ENCODE results near the gene CEBPZOS. TPM values are rescaled to one million over a fixed set of nuclear protein-coding genes. Genes with fewer than 3 reads are reported as not detected.

The CEBPZOS gene
- 39.2 to 55.1 TPM (median 41.6 TPM) in 5 replicates for total RNA-seq (2022; extraction: Qiagen RNA extraction; ENCODE audit: low read depth)

GRCh38 chr2:37196320-37197195 lies at the start of gene CEBPZOS:
Gene CEBPZOS (plus strand): TSS chr2:37196496. CDS start chr2:37199705, 3,209 bp downstream.

GRCh38 chr2:37156857-37157714 lies 39.2 kb upstream of the CEBPZOS start, which contains the start of gene EIF2AK2:
Gene EIF2AK2 (minus strand): TSS chr2:37156980. CDS start chr2:37147806, 9,174 bp downstream.

GRCh38 chr2:37188570-37188969 lies 7.7 kb upstream of the CEBPZOS start, which contains the start of gene SULT6B1:
Gene SULT6B1 (minus strand): TSS chr2:37188670. CDS start chr2:37188640, 30 bp downstream.

DNA sequence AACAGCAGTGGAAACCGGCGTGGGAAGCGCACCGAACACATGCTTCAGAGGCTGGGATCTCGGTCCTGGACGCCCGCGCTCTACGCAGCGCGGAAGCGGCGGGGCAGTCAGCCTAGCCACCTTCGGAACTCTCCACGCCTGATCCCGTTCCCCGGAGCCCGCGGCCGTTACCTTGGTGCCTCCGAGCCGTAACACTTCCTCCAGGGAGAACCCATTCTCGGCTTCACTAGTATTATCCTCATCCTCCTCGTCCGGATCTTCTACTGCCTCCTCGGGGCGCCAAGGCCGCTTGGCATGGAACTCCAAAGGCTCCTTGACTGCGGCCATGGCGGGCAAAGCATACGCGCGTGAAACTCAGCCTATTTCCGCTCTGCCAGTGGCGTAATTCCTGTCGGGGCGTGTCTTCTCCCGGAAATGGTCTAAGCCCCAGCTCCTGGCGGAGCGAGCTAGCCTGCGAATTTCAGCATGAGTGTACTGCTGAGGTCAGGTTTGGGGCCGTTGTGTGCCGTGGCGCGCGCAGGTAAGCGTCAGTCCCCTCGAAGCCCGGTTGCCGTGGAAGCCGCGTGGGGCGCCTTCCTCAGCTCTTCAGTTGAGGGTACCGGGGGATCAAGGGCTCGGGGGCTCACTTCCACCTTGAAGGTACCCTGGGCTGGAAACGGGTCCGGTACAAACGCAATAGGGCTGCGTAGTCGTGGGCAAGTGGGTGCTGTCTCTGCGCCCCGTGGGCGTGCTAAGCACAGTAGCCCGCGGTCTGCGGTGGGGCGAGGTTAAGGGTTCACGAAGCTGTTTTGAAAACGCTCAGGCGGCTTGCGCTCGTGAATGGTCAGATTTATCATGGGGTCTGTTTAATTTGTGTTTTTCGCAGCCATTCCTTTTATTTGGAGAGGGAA lies 35.2 kb downstream of the CEBPZOS start, which contains the start of the genes CEBPZ and NDUFAF7:
Gene CEBPZ (minus strand): TSS at position 356 of the 890 bp plus-strand sequence. CDS start 29 bp downstream, at position 327.
Gene NDUFAF7 (plus strand): TSS at position 418 of the 890 bp plus-strand sequence. CDS start 48 bp downstream, at position 466.

Other genes starting within 250 kb of the CEBPZOS start
- 11.8 to 21.2 TPM (median 16.1 TPM) in 5 replicates for gene STRN, start 230.0 kb upstream of the CEBPZOS start, total RNA-seq (2022; extraction: Qiagen RNA extraction; ENCODE audit: low read depth)
- gene HEATR5B, start 112.1 kb upstream of the CEBPZOS start, total RNA-seq (2022; extraction: Qiagen RNA extraction; ENCODE audit: low read depth) = 5.5 to 9.0 TPM (median 7.4 TPM) in 5 replicates
- 7.9 to 13.8 TPM (median 9.8 TPM) in 5 replicates for gene GPATCH11, start 112.0 kb upstream of the CEBPZOS start, total RNA-seq (2022; extraction: Qiagen RNA extraction; ENCODE audit: low read depth)
- 19.6 to 30.3 TPM (median 25.3 TPM) in 5 replicates for gene EIF2AK2, start 39.5 kb upstream of the CEBPZOS start, total RNA-seq (2022; extraction: Qiagen RNA extraction; ENCODE audit: low read depth)
- gene SULT6B1, start 7.8 kb upstream of the CEBPZOS start, total RNA-seq (2022; extraction: Qiagen RNA extraction; ENCODE audit: low read depth) = not detected in 5 replicates
- gene CEBPZ, start 35.1 kb downstream of the CEBPZOS start, total RNA-seq (2022; extraction: Qiagen RNA extraction; ENCODE audit: low read depth) = 64.9 to 97.7 TPM (median 77.2 TPM) in 5 replicates
- 16.0 to 23.7 TPM (median 19.6 TPM) in 5 replicates for gene NDUFAF7, start 35.2 kb downstream of the CEBPZOS start, total RNA-seq (2022; extraction: Qiagen RNA extraction; ENCODE audit: low read depth)
- 6.7 to 13.9 TPM (median 11.6 TPM) in 5 replicates for gene PRKD3, start 128.3 kb downstream of the CEBPZOS start, total RNA-seq (2022; extraction: Qiagen RNA extraction; ENCODE audit: low read depth)
- 16.7 to 20.7 TPM (median 18.6 TPM) in 5 replicates for gene QPCT, start 148.1 kb downstream of the CEBPZOS start, total RNA-seq (2022; extraction: Qiagen RNA extraction; ENCODE audit: low read depth)